GM12801 (cell line): ENCODE measurements around the gene SMG6.

Experiments
- CTCF ChIP-seq: IDR thresholded peaks from one replicate; pipeline ENCODE4 v1.5.1; 2011; ENCODE audit warnings: control low read depth; ENCODE audit not compliant: insufficient read length; ENCODE audit errors: extremely low read depth

Gene SMG6

GRCh38 chr17:2253768-2254406 lies 49.7 kb downstream of the SMG6 start:
- TF ChIP-seq CTCF = no peak

GRCh38 chr17:2253362-2253761 lies 50.2 kb downstream of the SMG6 start:
- no peak for TF ChIP-seq CTCF

- no peak for TF ChIP-seq CTCF
Observed at GRCh38 chr17:2251098-2251497, 52.5 kb downstream of the SMG6 start.

GRCh38 chr17:2250140-2251095 lies 53.2 kb downstream of the SMG6 start:
- TF ChIP-seq CTCF = no peak

- TF ChIP-seq CTCF = no peak
Observed at GRCh38 chr17:2247005-2247404, 56.6 kb downstream of the SMG6 start.

GRCh38 chr17:2244545-2245525 lies 58.8 kb downstream of the SMG6 start:
- TF ChIP-seq CTCF = peak; percentile 39

GRCh38 chr17:2243953-2244352 lies 59.6 kb downstream of the SMG6 start:
- TF ChIP-seq CTCF = no peak
